ENCODE data around the gene PROSER3.

DNA sequence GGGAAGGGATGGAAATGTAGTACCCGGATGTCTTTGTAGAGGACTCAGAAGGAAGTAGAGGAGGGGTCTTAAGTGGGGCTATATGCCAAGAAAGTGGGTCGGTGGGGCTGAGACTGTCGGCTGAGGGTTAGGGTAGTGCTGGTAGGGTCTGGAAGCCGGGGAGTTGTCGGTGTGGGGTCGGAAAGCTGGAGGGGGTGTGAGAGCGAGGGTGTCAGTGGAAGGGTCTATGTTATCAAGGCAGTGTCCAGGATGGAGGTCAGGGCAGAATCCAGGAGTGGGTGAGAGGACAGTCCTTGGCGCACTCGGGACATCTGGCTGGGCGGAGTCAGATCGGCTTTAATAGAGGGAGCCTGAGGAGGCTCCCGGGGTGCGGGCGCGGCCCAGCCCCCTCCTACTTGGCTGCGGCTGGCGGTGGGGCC lies 2.8 kb upstream of the PROSER3 start:
- TF ChIP-seq, protein P1, sequence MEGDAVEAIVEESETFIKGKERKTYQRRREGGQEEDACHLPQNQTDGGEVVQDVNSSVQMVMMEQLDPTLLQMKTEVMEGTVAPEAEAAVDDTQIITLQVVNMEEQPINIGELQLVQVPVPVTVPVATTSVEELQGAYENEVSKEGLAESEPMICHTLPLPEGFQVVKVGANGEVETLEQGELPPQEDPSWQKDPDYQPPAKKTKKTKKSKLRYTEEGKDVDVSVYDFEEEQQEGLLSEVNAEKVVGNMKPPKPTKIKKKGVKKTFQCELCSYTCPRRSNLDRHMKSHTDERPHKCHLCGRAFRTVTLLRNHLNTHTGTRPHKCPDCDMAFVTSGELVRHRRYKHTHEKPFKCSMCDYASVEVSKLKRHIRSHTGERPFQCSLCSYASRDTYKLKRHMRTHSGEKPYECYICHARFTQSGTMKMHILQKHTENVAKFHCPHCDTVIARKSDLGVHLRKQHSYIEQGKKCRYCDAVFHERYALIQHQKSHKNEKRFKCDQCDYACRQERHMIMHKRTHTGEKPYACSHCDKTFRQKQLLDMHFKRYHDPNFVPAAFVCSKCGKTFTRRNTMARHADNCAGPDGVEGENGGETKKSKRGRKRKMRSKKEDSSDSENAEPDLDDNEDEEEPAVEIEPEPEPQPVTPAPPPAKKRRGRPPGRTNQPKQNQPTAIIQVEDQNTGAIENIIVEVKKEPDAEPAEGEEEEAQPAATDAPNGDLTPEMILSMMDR (IDR thresholded peaks at IDR 0.05) = no peak
- no peak for TF ChIP-seq POLR2A (IDR thresholded peaks at IDR 0.05)

Measured in body of pancreas (tissue), 4 donors.